ENCODE measurements around the gene DDHD1. TPM values are rescaled to one million over a fixed set of nuclear protein-coding genes. Genes with fewer than 3 reads are reported as not detected.
"Not testable (repeated sequence)": the region's sequence is repeated elsewhere in the genome, so short reads cannot be mapped to it uniquely, and the experiment has no call there.

DDHD1 gene
- total RNA-seq, 1 experiment from 2014 or later: 8.0 TPM

- DNase-seq (ENCODE audit: low spot score): peak; percentile 3
These were observed 788 bp downstream of the DDHD1 start for GRCh38 chr14:53152184-53152886.

GRCh38 chr14:53151523-53152183 lies 1.5 kb downstream of the DDHD1 start:
- peak; percentile 27 for DNase-seq (ENCODE audit: low spot score)

GRCh38 chr14:53149668-53150316 lies 3.3 kb downstream of the DDHD1 start:
- no peak for DNase-seq (ENCODE audit: low spot score)

- DNase-seq (ENCODE audit: low spot score): no peak
These were observed 4.5 kb downstream of the DDHD1 start for GRCh38 chr14:53148671-53149070.

GRCh38 chr14:53147893-53148292 lies 5.2 kb downstream of the DDHD1 start:
- no peak for DNase-seq (ENCODE audit: low spot score)

GRCh38 chr14:53147208-53147607 lies 5.9 kb downstream of the DDHD1 start:
- no peak for DNase-seq (ENCODE audit: low spot score)

GRCh38 chr14:53146739-53147138 lies 6.4 kb downstream of the DDHD1 start:
- DNase-seq (ENCODE audit: low spot score): no peak

- DNase-seq (ENCODE audit: low spot score): no peak
These were observed 8.9 kb downstream of the DDHD1 start for GRCh38 chr14:53144244-53144643.

GRCh38 chr14:53140585-53140984 lies 12.5 kb downstream of the DDHD1 start:
- no peak for DNase-seq (ENCODE audit: low spot score)

GRCh38 chr14:53137568-53138203 lies 15.4 kb downstream of the DDHD1 start:
- no peak for DNase-seq (ENCODE audit: low spot score)

- not testable (repeated sequence) for DNase-seq (ENCODE audit: low spot score)
These were observed 22.6 kb downstream of the DDHD1 start for GRCh38 chr14:53130491-53130890.

GRCh38 chr14:53128303-53129028 lies 24.7 kb downstream of the DDHD1 start:
- no peak for DNase-seq (ENCODE audit: low spot score)

GRCh38 chr14:53127832-53128231 lies 25.3 kb downstream of the DDHD1 start:
- no peak for DNase-seq (ENCODE audit: low spot score)

GRCh38 chr14:53127151-53127550 lies 26.0 kb downstream of the DDHD1 start:
- no peak for DNase-seq (ENCODE audit: low spot score)

GRCh38 chr14:53126731-53127130 lies 26.4 kb downstream of the DDHD1 start:
- DNase-seq (ENCODE audit: low spot score): no peak

- DNase-seq (ENCODE audit: low spot score): no peak
These were observed 28.3 kb downstream of the DDHD1 start for GRCh38 chr14:53124786-53125185.

GRCh38 chr14:53121419-53121818 lies 31.7 kb downstream of the DDHD1 start:
- DNase-seq (ENCODE audit: low spot score): not testable (repeated sequence)

- DNase-seq (ENCODE audit: low spot score): not testable (repeated sequence)
These were observed 35.6 kb downstream of the DDHD1 start for GRCh38 chr14:53117479-53117878.

GRCh38 chr14:53113989-53114388 lies 39.1 kb downstream of the DDHD1 start:
- DNase-seq (ENCODE audit: low spot score): no peak

GRCh38 chr14:53110096-53110495 lies 43.0 kb downstream of the DDHD1 start:
- no peak for DNase-seq (ENCODE audit: low spot score)

- no peak for DNase-seq (ENCODE audit: low spot score)
These were observed 43.8 kb downstream of the DDHD1 start for GRCh38 chr14:53109105-53110041.

Measured in A172 (cell line).